Keratinocyte (primary cell): ENCODE results near the gene NXNL2. TPM values are rescaled to one million over a fixed set of nuclear protein-coding genes. Genes with fewer than 3 reads are reported as not detected.

Source experiments
- DNase-seq: peaks from one replicate; pipeline ENCODE4 v3.0.0-alpha.2; 2011; ENCODE audit warnings: low read depth, missing footprints, low spot score
- FAIRE-seq: peaks from 2 replicates; lab custom pipeline; 2011; peaks lifted over from hg19 to GRCh38; lab: Jason Lieb, UNC
- H2AFZ ChIP-seq: 2 replicates; pipeline ENCODE4 v1.6.0; 2012; ENCODE audit warnings: low read length, control low read depth, inconsistent platforms; ENCODE audit not compliant: control insufficient read depth
- H3K27ac ChIP-seq: 2 replicates; pipeline ENCODE4 v1.5.1; 2011; ENCODE audit warnings: low read length; ENCODE audit not compliant: control insufficient read depth, insufficient read depth
- H3K27me3 ChIP-seq: 3 replicates; pipeline ENCODE4 v1.6.0; 2011; ENCODE audit warnings: low read length; ENCODE audit not compliant: control insufficient read depth, insufficient read depth; ENCODE audit errors: extremely low read depth
- H3K36me3 ChIP-seq, 2 experiments: 2 replicates in 1 of 2; 3 replicates in 1 of 2; pipeline ENCODE4 v1.5.1; 2011; ENCODE audit warnings: low read length in 2 of 2, mild to moderate bottlenecking in 1 of 2; ENCODE audit not compliant: control insufficient read depth in 2 of 2, insufficient read depth in 2 of 2; ENCODE audit errors: extremely low read depth in 1 of 2
- H3K4me1 ChIP-seq: 3 replicates; pipeline ENCODE4 v1.5.1; 2011; ENCODE audit warnings: low read length; ENCODE audit not compliant: control insufficient read depth, insufficient read depth; ENCODE audit errors: extremely low read depth
- H3K4me2 ChIP-seq: 3 replicates; pipeline ENCODE4 v1.6.0; 2011; ENCODE audit warnings: low read depth, low read length; ENCODE audit not compliant: control insufficient read depth, insufficient read depth; ENCODE audit errors: extremely low read depth
- H3K4me3 ChIP-seq, 3 experiments: fragments of 200-600 bp in 1 of 3; sonication (generic) in 1 of 3; 2 replicates in 2 of 3; 3 replicates in 1 of 3; pipeline ENCODE4 v1.5.1; 2011 to 2016; ENCODE audit warnings: low read length in 3 of 3, mild to moderate bottlenecking in 3 of 3, control low read depth in 2 of 3, inconsistent platforms in 1 of 3, low read depth in 1 of 3, mixed read lengths in 1 of 3, mixed run types in 1 of 3, moderate library complexity in 1 of 3; ENCODE audit not compliant: control insufficient read depth in 2 of 3, insufficient read depth in 2 of 3; ENCODE audit errors: extremely low read depth in 1 of 3
- H3K79me2 ChIP-seq: 2 replicates; pipeline ENCODE4 v1.6.0; 2012; ENCODE audit warnings: low read length; ENCODE audit not compliant: control insufficient read depth, insufficient read depth
- H3K9ac ChIP-seq: 3 replicates; pipeline ENCODE4 v1.6.0; 2011; ENCODE audit warnings: low read length; ENCODE audit not compliant: control insufficient read depth, insufficient read depth; ENCODE audit errors: extremely low read depth
- H3K9me1 ChIP-seq: 3 replicates; pipeline ENCODE4 v1.6.0; 2011; ENCODE audit warnings: low read length; ENCODE audit not compliant: control insufficient read depth, insufficient read depth; ENCODE audit errors: extremely low read depth
- H3K9me3 ChIP-seq: 2 replicates; pipeline ENCODE4 v1.5.1; 2012; ENCODE audit warnings: low read depth, low read length; ENCODE audit not compliant: control insufficient read depth
- H4K20me1 ChIP-seq: 3 replicates; pipeline ENCODE4 v1.6.0; 2011; ENCODE audit warnings: low read length; ENCODE audit not compliant: control insufficient read depth, insufficient read depth; ENCODE audit errors: extremely low read depth
- CTCF ChIP-seq, 3 experiments: IDR thresholded peaks in 1 of 3; conservative IDR thresholded peaks in 1 of 3; optimal IDR thresholded peaks in 1 of 3; 2 replicates in 2 of 3; 3 replicates in 1 of 3; pipeline versions ENCODE3 to v1.5.1; 2011; ENCODE audit warnings: low read length in 3 of 3, mild to moderate bottlenecking in 3 of 3, moderate library complexity in 2 of 3, control low read depth in 1 of 3, inconsistent platforms in 1 of 3; ENCODE audit not compliant: insufficient read depth in 2 of 3; ENCODE audit errors: extremely low read depth in 1 of 3
- EZH2 ChIP-seq: IDR thresholded peaks from one replicate; pipeline ENCODE4 v1.6.1; 2012; ENCODE audit warnings: inconsistent platforms, mild to moderate bottlenecking, low read length, moderate library complexity
- dilution Hi-C: fragments of 300-500 bp; cut with MboI; formaldehyde crosslinking; loops from one replicate; pipeline ENCODE4 v1.7.0; 2020; ENCODE audit warnings: low sequenced_read_pairs; ENCODE audit not compliant: extremely low pct_ligation_motif_present
- polyA plus RNA-seq, 5 experiments: library from polyadenylated mRNA; depleted of rRNA in 3 of 5; stranded (reverse) in 3 of 5; stranded (forward) in 1 of 5; unstranded in 1 of 5; fragments of >200 nt; gene quantifications; 1 replicate in 1 of 5; 2 replicates in 3 of 5; 3 replicates in 1 of 5; pipeline versions ENCODE4 v1.2.1 to v1.2.3, GENCODE V29; 2011 to 2012; ENCODE audit warnings: missing spikeins in 2 of 5, low read depth in 1 of 5, low replicate concordance in 1 of 5

The NXNL2 gene
- polyA plus RNA-seq, 1 donor (not counting 4 experiments of a cell fraction or from before 2014, with no cell fraction given), result 0.17 TPM

GRCh38 chr9:88567870-88568269 lies 32.9 kb downstream of the NXNL2 start:
- TF ChIP-seq CTCF (optimal IDR thresholded peaks at IDR 0.05 in 1 of 3, IDR thresholded peaks at IDR 0.05 in 1 of 3, conservative IDR thresholded peaks at IDR 0.05 in 1 of 3; ENCODE audit: extremely low read depth in 1 of 3, insufficient read depth in 2 of 3, low read length in 3 of 3), result no peak
- no peak for TF ChIP-seq EZH2
- no peak for FAIRE-seq
- Histone ChIP-seq H3K9me3 (no peaks in the 10 kb centered on the region), H3K9ac (no peak overlapping the region), H4K20me1 (no peaks in the 10 kb centered on the region), H3K27ac (no peak overlapping the region), H3K79me2 (no peaks in the 10 kb centered on the region), H3K9me1 (no peaks in the 10 kb centered on the region), H3K36me3 (no peaks in the 10 kb centered on the region), H3K4me3 (no peak overlapping the region), H3K27me3 (no peaks in the 10 kb centered on the region), H3K4me2 (no peak overlapping the region), H3K4me1 (no peaks in the 10 kb centered on the region), H2AFZ (no peak overlapping the region)
- no peak for DNase-seq
- dilution Hi-C loops, result no loop called here

GRCh38 chr9:88571419-88571818 lies 36.4 kb downstream of the NXNL2 start:
- H3K79me2 ChIP-seq, result no peaks in the 10 kb centered on the region
- H3K4me1 ChIP-seq, result no peaks in the 10 kb centered on the region
- H2AFZ ChIP-seq, result no peak overlapping the region
- dilution Hi-C loops, result no loop called here
- H4K20me1 ChIP-seq, result no peaks in the 10 kb centered on the region
- DNase-seq (no peak), FAIRE-seq (no peak)
- TF ChIP-seq EZH2, result no peak
- TF ChIP-seq CTCF (optimal IDR thresholded peaks at IDR 0.05 in 1 of 3, IDR thresholded peaks at IDR 0.05 in 1 of 3, conservative IDR thresholded peaks at IDR 0.05 in 1 of 3; ENCODE audit: extremely low read depth in 1 of 3, insufficient read depth in 2 of 3, low read length in 3 of 3), result no peak
- H3K9me1 ChIP-seq, result no peaks in the 10 kb centered on the region
- H3K9me3 ChIP-seq, result no peaks in the 10 kb centered on the region
- H3K27me3 ChIP-seq, result no peaks in the 10 kb centered on the region
- no peak overlapping the region for H3K4me2 ChIP-seq
- H3K4me3 ChIP-seq, result no peak overlapping the region
- H3K9ac ChIP-seq, result no peak overlapping the region
- H3K27ac ChIP-seq, result no peak overlapping the region
- H3K36me3 ChIP-seq, result no peaks in the 10 kb centered on the region
